GM18498 (cell line): ENCODE measurements around the gene EML2.
"Not testable (repeated sequence)": the region's sequence is repeated elsewhere in the genome, so short reads cannot be mapped to it uniquely, and the experiment has no call there.

Source experiments
- ATAC-seq: cut with Tn5 transposase; IDR thresholded peaks from one replicate; pipeline ENCODE4 v1.9.1; 2021; ENCODE audit warnings: mild to moderate bottlenecking, moderate library complexity; ENCODE audit not compliant: unreplicated experiment

EML2 gene

DNA sequence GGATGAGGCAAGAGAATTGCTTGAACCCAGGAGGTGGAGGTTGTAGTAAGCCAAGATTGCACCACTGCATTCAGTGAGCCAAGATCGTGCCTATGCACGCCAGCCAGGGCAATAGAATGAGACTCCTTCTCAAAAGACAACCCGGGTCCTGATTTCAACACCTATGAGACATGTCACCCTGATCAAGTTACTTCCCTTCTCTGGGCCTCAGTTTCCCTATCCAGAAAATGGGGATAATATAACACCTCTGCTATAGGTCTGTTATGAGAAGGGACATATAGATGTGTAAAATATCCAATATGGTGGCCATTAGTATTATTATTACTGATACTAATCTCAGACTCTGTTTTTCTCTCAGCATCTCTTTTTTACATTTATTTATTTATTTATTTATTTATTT is 15.9 kb upstream of the EML2 start:
- no peak for ATAC-seq

DNA sequence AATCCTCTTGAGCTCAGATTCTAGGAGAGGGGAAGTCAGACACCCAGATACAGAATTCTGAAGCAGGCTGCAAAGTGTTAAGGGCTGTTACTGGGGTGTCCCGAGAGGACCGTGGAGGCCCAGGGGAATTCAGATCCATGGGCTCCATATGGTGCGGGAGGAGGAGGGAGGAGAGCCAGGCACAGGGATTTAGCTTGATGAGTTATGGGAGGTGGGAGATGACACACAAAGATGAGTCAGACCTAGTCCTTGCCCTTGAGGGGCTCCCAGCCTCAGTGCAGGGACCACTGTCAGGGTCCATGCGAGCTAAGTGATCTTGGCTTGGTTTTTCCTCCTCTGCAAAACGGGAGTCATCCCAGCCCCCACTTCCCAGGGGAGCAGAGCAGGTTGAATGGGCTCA is 14.4 kb upstream of the EML2 start:
- no peak for ATAC-seq

DNA sequence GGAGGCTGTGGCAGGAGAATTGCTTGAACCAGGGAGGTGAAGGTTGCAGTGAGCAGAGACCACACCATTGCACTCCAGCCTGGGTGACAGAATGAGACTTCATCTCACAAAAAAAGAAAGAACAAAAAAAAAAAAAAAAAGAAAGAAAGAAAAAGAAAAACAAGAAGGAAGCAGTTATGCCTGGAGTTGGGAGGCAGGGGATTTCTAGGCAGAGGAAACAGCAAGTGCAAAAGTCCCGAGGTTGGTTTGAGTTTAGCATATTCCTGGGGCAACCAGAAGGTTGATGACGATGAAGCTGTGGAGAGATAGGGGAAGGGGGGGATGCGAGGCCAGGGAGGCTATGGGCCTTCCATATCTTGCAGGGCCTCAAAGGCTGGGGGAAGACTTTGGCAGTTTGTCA is 11.5 kb upstream of the EML2 start:
- no peak for ATAC-seq

DNA sequence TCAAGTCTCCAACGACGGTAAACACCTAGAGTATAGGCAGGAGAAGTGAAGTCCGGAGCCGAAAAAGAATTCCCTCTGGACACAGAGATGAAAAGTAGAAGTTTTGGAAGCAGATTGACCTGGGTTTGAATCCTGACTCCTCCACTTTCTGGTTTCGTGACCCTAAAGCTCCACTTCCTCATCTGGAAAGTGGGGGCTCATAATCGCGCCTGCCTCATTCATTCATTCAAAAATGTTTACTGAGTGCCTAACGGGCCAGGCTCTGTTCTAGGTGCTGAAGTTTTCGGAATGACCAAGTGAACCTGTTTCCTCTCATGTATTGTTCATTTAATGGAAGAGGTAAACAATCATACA is 7.1 kb upstream of the EML2 start:
- ATAC-seq = no peak

DNA sequence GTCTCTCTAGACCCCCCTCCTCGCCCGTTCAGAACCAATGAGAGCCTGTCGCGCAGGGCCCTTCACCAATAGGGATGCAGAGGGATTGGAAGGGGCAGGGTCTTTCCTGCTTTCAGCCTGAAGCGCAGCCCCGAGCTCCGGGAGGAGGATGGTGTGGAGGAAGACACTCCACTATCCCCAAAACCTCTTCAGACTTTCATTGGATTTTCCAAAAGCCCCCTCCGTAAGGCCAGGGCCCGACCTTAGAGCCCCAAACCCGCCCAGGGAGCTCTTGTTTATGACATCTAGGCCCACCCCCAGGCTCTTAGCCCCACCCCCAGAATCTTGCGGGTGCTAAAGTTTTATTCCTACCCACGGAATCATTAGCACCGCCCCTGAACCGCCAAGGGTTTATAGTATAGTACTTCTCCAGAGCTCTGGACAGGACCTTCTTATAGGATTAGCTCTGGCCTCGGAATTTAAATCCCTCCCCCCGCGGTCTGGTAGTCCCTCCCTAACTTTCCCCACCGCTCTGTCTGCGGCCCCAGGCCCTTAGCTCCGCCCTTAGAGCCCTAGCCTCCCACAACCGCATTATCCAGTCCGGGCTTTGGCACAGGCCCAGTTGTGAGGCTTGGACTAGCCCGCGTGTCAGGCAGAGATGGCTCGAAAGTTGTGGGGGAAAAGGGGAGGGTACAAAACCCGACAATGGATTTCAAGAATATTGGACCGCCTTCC is 6.6 kb upstream of the EML2 start:
- ATAC-seq = peak; percentile 34

DNA sequence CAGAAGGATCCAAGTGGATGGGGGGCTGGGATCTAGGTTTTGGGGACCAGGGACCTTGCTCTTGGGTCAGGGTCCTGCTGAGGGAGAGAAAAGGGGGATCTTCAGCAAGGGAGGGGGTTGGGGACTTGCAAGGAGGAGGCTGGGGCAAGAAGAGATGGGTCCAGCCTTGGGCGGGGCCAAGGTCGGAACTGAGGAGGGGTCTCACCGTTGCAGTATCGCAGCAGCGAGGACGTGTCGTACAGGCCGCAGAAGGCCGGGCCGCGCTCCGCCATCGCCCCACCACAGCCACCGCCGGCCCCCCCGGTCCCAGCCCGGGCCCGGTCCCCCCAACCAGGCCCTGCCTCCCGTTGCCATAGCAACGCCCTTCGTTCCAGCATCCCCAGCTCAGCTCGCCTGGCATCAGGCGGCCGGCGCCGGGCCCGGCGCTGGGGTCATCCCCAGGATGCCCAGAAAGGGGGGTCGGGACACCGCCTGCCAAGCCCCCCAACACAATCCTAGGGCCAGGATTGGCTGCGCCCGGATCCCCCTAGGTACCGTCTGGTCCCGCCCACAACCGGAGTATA is 6.0 kb upstream of the EML2 start:
- ATAC-seq = no peak

DNA sequence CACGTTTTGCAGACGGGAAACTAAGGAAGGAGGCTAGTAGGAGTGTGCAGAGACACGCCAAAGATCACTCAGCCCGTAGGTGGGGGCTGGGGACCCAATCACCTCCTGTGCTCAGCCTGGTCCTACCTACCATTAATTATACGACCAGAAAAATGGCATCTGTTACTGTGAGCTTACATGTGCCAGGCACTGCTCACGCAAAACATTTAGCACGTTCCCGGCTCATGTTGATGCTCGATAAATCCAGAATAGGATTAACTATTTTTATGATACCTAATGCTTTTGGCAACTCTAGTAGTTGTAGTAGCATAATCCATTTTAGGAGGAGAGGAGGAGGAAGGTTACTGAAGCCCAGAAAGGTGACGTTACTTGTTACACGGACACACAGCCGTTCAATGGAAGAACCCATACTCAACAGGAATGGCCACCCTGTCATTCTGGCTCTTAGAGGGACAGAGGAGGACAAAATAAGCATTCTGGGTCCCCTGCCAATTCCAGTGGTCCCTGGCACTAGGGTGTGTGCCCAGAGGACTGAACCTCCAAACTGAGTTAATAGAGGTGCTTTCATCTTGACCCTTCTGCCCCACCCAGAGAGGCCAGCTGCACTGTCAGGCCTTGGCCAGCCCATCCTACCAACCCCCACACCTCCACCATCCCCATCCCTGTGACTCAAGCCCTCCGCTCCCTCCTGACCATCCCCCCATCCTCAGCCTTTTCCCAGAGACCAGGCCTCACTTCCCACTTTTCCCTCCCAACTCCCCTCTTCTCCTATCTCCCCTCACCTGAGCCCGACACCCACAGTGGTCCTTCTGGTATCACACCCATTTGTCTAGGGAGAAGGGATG is 5.0 kb upstream of the EML2 start:
- ATAC-seq = no peak

DNA sequence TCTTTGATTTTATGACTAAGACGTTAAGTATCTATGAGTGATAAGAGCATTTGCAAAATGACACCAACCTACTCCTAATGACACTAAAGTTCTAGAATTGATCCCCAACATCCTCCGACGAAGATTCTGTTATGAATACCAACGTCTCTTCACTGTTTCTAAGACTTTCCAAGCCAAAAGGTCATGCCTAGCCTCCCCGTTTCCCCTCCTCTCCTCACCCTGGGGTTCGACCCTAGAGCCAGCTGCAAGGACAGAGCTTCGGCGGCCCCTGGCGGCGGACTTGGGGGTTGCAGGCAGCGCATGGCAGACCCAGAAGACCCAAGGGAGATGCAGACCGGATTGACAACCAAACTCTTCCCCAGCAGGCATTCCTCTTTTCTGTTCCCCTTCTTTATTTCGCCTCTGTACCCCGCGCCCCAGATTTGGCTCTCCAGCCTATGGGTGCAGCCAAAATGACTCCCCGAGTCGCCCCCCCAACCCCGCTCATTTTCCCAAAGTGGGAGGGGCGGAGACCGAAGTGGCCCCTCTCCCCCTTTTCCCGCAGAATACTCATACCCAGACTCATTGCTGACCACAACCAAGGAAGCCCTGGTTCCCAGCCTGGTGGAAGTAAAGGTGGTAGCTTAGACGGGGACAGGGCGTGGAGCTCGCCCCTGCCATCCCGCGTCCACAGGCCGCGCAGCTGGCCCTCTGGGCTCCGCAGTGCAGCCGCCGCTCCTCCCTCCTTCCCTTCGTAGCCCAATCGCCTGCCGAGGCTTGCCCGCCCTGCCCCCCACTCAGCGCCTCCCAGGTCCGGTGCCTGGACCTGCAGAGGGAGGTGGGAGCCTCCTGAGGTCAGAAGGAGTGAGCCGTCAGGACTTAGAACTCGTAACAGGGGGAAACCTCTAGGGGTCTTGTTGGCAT is 4.1 kb upstream of the EML2 start:
- ATAC-seq = no peak

DNA sequence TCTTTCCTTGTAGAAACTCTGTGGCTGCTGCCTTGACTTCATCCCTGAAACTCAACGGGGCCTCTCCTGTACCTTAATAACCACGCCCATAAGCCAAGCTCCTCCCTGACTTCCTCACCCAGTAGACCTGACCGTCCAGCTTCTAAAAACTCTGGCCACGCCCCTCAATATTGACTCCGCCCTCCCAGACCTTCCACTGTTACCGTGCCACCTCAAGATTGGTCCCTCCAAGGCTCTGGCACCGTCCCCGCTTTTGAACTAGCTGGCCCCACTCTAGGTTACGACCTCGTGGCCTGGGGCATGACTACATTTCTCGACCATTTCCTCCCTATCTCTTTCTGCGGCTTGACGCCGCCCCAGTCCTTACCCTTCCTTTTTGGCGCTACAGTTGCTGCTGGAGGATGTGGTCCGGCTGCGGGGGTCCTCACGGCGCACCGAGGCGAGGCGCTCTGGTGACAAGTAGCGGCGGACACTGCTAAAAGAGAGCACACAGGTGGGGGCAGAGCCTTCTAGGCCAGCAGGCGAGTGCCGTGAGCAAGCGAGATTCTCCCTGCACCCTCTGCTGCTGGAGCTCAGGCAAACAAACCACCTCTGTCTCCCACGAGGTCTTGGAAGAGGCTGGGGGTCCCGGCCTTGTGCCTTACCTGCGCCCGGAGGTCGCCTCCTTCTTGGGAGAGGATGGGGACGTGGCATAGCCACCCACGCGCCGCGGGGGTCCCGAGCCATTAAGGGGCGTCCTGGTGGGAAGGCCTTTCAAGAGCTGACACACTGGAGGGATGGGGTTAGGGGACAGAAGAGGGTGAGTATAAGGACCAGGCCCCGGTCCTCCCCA is 2.3 kb upstream of the EML2 start:
- ATAC-seq = peak; percentile 40

DNA sequence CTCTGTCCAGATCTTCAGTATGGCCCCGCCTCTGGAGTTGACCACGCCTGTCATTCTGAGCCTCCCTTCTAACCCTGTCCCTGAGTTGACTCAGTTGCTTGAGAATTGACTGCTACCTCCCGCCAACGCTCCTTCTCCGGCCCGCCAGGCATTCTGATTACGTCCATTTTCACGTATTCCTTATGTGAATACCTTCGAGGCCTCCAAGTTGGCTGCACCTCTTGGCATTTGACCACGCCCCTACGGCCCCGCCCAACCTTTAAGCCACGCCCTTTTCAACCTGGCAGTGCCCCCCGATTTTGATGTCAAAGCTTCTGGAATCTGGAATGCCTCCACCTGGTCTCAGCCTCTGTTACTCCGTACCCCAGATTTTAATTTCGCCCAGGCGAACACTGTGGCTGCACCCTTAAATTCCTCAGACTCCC is 1.7 kb upstream of the EML2 start:
- no peak for ATAC-seq

DNA sequence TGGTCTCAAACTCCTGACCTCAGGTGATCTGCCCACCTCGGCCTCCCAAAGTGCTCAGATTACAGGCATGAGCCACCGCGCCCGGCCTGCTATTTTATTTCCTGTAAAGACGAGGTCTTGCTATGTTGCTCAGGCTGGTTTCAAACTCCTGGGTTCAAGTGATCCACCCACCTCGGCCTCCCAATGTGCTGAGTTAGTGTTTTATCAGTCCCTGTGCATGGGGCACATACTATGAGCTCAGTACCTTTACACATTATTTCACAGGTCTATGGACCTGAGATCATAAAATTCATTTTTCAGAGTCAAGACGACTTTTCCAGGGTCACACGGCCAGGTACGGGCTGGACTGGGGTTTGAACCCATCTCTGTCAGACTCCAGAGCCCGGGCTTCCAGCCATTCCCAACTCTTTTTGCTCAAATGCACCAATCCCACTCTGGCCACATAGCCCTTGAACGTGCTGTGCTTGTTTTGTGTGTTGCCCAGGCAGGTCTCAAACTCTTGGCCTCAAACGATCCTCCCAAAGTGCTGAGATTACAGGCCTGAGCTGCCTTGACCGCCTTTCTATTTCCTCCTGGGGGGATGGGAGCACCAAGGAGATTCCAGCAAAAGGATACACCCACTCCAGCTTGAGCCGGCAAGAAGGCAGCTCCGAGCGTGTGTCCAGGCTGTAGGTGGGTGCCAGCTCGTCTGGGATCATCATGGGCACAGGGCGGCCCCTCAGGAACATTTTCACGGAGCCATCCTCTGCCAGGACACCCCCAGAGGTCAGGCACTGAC is 1.1 kb downstream of the EML2 start:
- ATAC-seq = no peak

DNA sequence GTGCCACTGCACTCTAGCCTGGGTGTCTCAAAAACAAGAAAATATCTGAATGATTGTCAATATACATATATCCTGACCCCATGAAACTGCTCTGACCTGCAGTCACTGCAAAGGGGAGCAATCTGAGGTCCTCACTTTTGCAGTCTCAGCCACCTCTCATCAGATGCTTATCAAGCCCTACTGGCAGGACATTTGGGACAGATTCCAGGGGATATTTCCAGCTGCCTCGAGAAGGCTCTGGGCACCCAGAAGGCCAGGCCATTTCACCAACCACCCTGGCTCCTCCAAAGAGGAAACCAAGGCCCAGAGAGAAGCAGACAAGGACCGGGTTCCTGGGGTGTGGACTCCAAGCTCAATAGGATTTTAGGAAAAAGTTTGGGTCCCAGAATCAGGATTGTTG is 2.3 kb downstream of the EML2 start:
- no peak for ATAC-seq

DNA sequence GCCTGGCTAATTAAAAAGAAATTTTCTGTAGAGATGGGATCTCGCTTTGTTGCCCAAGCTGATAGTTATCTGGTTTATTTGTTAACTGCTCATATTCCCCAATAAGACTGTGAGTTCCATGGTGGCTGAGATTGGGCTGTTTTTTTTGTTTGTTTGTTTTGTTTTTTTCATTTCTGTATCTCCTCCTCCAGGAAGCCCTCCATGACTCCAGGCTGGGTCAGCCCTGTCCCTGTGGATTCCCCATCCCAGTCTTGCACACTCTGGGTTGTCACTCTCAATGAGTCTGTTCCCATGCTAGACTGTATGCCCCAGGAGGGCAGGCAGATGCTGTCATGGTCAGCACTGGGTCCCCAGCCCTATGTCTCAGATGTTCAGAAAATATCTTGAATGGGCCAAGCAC is 2.9 kb downstream of the EML2 start:
- no peak for ATAC-seq

DNA sequence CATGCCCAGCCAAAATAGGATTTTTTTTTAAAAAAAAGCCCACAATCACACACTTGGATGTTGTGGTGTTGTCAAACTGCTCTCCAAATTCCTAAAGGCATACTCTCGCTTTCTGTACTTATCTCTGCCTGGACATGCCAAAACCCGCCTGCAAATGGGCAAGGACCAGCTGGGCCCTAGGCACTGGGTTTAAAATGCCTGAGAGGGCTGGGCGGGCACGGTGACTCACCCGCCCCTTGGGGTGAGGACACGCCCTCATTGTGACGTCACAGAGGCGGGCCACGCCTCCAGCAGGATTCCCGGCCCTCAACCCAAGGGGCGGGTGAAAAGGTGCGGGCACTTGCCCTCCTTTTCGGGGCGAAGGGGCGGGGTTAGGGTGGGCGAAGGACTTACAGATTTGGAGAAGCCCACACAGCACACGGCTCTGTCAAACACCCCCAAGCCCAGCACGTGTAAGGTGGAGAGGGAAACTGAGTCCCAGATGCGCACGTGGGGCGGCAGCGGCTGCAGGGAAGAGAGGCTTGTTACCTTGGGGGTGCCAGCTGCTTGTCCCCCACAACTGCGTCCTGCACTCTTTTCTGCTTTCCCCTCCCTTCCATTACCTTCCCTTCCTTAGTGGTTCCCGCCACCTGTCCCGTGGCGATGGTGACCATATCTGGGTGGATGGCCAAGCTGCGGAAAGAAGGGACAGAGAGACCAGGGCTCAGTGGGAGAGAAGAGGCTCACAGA is 6.6 kb downstream of the EML2 start:
- no peak for ATAC-seq

DNA sequence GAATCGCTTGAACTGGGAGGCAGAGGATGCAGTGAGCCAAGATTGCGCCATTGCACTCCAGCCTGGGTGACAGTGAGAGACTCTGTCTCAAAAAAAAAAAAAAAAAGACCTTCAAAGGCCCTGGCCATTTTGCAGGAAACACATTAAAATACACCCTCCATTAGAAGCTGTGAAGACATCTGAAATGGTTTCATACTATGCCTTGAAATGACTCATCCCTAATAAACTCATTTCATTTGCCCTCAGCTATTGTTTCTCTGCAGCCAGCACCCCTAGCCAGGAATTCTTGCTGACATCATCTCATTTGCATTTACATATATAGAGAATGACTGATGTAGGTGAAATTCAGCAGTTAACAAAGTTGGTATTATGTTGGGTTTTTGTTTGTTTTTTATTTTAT is 8.7 kb downstream of the EML2 start:
- ATAC-seq = no peak

DNA sequence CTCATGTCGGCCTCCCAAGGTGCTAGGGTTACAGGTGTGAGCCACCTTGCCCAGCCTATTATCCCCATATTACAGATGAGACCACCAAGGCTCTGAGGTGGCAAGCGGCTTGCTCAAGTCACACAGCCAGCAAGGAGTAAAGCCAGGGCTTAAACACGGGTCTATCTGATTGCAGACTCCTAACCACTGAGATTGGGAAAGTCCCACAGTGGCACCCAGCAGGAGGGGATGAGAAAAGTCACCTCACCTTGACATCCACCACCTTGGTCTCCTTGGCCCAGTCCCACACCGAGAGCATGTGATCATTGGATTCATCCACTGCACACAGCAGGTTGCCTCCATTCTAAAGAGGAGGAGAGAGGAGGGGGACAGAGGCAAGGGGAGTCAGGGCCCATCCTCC is 9.5 kb downstream of the EML2 start:
- no peak for ATAC-seq

DNA sequence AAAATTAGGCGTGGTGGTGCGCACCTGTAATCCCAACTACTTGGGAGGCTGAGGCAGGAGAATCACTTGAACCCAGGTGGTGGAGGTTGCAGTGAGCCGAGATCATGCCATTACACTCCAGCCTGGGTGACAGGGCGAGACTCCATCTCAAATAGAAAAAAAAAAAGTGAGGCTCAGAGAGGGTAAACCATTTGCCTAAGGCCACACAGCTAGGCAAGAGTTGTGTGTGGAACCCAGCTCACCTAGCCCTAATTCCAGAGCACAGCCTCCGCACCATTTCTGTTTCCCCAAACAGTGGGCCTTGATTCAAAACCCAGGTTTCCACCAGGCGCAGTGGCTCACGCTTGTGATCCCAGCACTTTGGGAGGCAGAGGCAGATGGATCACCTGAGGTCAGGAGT is 11.0 kb downstream of the EML2 start:
- ATAC-seq = not testable (repeated sequence)

DNA sequence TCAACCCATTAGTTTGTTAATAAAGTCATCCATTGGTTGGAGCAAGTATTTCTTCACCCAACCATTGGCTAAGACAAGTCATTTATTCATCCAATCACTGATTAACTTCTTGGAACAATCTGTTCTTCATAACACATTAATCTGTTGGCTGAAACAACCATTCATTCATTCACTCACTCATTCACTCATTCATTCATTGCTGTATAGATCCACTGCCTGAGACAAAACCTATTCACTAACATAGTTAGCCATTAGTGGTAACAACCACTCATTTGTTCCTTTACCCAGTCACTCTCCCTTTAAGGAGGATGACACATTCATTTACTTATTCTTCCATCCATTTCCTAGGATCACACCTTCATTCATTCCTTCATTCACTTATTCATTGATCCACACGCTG is 15.2 kb downstream of the EML2 start:
- no peak for ATAC-seq

DNA sequence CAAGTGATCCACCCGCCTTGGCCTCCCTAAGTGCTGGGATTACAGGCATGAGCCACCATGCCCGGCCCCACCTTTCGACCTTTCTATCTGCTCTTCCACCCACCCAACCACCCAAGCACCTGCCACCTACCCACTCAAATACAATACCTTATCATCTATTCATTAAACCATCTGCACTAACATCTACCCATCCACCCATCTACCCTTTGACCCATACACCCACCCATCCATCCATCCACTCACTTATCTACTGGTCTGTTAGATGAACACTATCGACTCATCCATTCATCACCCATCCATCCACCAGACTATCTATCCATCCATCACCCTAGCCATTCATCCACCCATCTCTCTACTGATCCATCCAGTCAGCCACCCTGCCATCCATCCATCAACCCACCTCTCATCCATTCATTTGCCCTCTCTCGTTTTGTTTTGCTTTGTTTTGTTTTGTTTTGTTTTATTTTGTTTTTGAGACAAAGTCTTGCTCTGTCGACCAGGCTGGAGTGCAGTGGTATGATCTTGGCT is 17.2 kb downstream of the EML2 start:
- no peak for ATAC-seq
